GM06990 (cell line): Measurements from ENCODE around the gene C22orf15.

Source experiments
- DNase-seq: peaks from one replicate; pipeline ENCODE4 v3.0.0-alpha.2; 2011; ENCODE audit not compliant: insufficient read length; ENCODE audit errors: extremely low read depth
- H3K27me3 ChIP-seq: replicated peaks from 2 replicates; pipeline ENCODE4 v1.6.0; 2011; ENCODE audit warnings: low read length; ENCODE audit not compliant: control insufficient read depth, insufficient read depth
- H3K36me3 ChIP-seq: 2 replicates; pipeline ENCODE4 v1.5.1; 2011; ENCODE audit warnings: low read length; ENCODE audit not compliant: control insufficient read depth, insufficient read depth
- H3K4me3 ChIP-seq: replicated peaks from 2 replicates; pipeline ENCODE4 v1.5.1; 2011; ENCODE audit warnings: low read depth, mild to moderate bottlenecking, control low read depth, low read length
- CTCF ChIP-seq: IDR thresholded peaks from 2 replicates; pipeline ENCODE4 v1.5.1; 2011; ENCODE audit warnings: low read length, control low read depth, mild to moderate bottlenecking, inconsistent platforms; ENCODE audit not compliant: insufficient read depth, poor library complexity, severe bottlenecking

Gene C22orf15

GRCh38 chr22:23777776-23778576, 15.2 kb downstream of the C22orf15 start:
- Histone ChIP-seq H3K27me3 (no peaks in the 10 kb centered on the region; the same call in 1 of the 2 replicates), H3K4me3 (no peak overlapping the region), H3K36me3 (no peaks in the 10 kb centered on the region)
- no peak for TF ChIP-seq CTCF
- no peak for DNase-seq

GRCh38 chr22:23778577-23778900, 15.7 kb downstream of the C22orf15 start:
- DNase-seq, result no peak
- Histone ChIP-seq H3K4me3 (no peak overlapping the region), H3K27me3 (no peaks in the 10 kb centered on the region; the same call in 1 of the 2 replicates), H3K36me3 (no peaks in the 10 kb centered on the region)
- no peak for TF ChIP-seq CTCF

GRCh38 chr22:23779083-23779482, 16.3 kb downstream of the C22orf15 start:
- no peaks in the 10 kb centered on the region for H3K36me3 ChIP-seq
- DNase-seq, result no peak
- TF ChIP-seq CTCF, result no peak
- H3K27me3 ChIP-seq, result no peaks in the 10 kb centered on the region
- no peak overlapping the region for H3K4me3 ChIP-seq

GRCh38 chr22:23779731-23780130, 16.9 kb downstream of the C22orf15 start:
- no peak overlapping the region for H3K4me3 ChIP-seq
- no peak for DNase-seq
- no peaks in the 10 kb centered on the region for H3K36me3 ChIP-seq
- TF ChIP-seq CTCF, result no peak
- no peaks in the 10 kb centered on the region for H3K27me3 ChIP-seq

- H3K36me3 ChIP-seq, result no peaks in the 10 kb centered on the region
- DNase-seq, result no peak
- H3K27me3 ChIP-seq, result no peaks in the 10 kb centered on the region
- TF ChIP-seq CTCF, result no peak
- H3K4me3 ChIP-seq, result no peak overlapping the region
Observed at GRCh38 chr22:23780146-23780748, 17.5 kb downstream of the C22orf15 start.
